IPS-NIHi11 (cell line): ENCODE measurements around the gene HIGD2B.
"Not testable (repeated sequence)": the region's sequence is repeated elsewhere in the genome, so short reads cannot be mapped to it uniquely, and the experiment has no call there.

Experiments used
- DNase-seq: peaks from one replicate; pipeline ENCODE4 v3.0.0; 2012; ENCODE audit warnings: mixed read lengths, low spot score

The HIGD2B gene

GRCh38 chr15:72685925-72686794, at the start of gene HIGD2B, which contains the start of gene BBS4:
Gene HIGD2B, minus strand, starts transcription at chr15:72686182. Its CDS starts 9,808 bp downstream, at chr15:72676374.
Gene BBS4, plus strand, starts transcription at chr15:72686207. Its CDS starts 21 bp downstream, at chr15:72686228.
- DNase-seq = peak; percentile 82

GRCh38 chr15:72735111-72735510, 49.1 kb upstream of the HIGD2B start:
- no peak for DNase-seq

- no peak for DNase-seq
Observed at GRCh38 chr15:72733941-72734738, 48.2 kb upstream of the HIGD2B start.

GRCh38 chr15:72732516-72732915, 46.5 kb upstream of the HIGD2B start:
- no peak for DNase-seq

GRCh38 chr15:72732086-72732485, 46.1 kb upstream of the HIGD2B start:
- no peak for DNase-seq

GRCh38 chr15:72728821-72729220, 42.8 kb upstream of the HIGD2B start:
- DNase-seq = no peak

- not testable (repeated sequence) for DNase-seq
Observed at GRCh38 chr15:72728249-72728648, 42.3 kb upstream of the HIGD2B start.

- no peak for DNase-seq
Observed at GRCh38 chr15:72727154-72727553, 41.2 kb upstream of the HIGD2B start.

- not testable (repeated sequence) for DNase-seq
Observed at GRCh38 chr15:72725851-72726250, 39.9 kb upstream of the HIGD2B start.

- DNase-seq = no peak
Observed at GRCh38 chr15:72725446-72725845, 39.5 kb upstream of the HIGD2B start.

GRCh38 chr15:72724028-72724427, 38.0 kb upstream of the HIGD2B start:
- no peak for DNase-seq

GRCh38 chr15:72722071-72722696, 36.2 kb upstream of the HIGD2B start:
- DNase-seq = peak; percentile 69

- DNase-seq = not testable (repeated sequence)
Observed at GRCh38 chr15:72708551-72709303, 22.7 kb upstream of the HIGD2B start.

GRCh38 chr15:72706266-72706665, 20.3 kb upstream of the HIGD2B start:
- DNase-seq = no peak

- DNase-seq = no peak
Observed at GRCh38 chr15:72700076-72700475, 14.1 kb upstream of the HIGD2B start.

GRCh38 chr15:72698938-72699337, 13.0 kb upstream of the HIGD2B start:
- no peak for DNase-seq

- DNase-seq = no peak
Observed at GRCh38 chr15:72690938-72691337, 5.0 kb upstream of the HIGD2B start.

GRCh38 chr15:72688697-72689096, 2.7 kb upstream of the HIGD2B start:
- no peak for DNase-seq

- DNase-seq = no peak
Observed at GRCh38 chr15:72685301-72685924, 569 bp downstream of the HIGD2B start.

GRCh38 chr15:72682772-72683171, 3.2 kb downstream of the HIGD2B start:
- no peak for DNase-seq

GRCh38 chr15:72680931-72681330, 5.1 kb downstream of the HIGD2B start:
- no peak for DNase-seq
